ENCODE measurements around the gene DGKZ. TPM values are rescaled to one million over a fixed set of nuclear protein-coding genes. Genes with fewer than 3 reads are reported as not detected.
A peak's percentile ranks its signal among the peaks of the same experiment; 100 is the strongest.

DGKZ gene
- polyA plus RNA-seq, 2 of the 4 experiments (the other 2 are of a cell fraction) = 12.8 to 28.4 TPM

- Histone ChIP-seq H3K4me1 (peaks cover 11% of the 10 kb centered on the region), H3K4me3 (no peak overlapping the region), H3K4me2 (peak overlapping the region; percentile 31; the same call in 2 of the 3 replicates), H3K9me3 (no peaks in the 10 kb centered on the region), H3K27ac (no peak overlapping the region)
- DNase-seq (ENCODE audit: low read depth in 1 of 2, low spot score in 1 of 2) = no peak
- ChIA-PET POLR2A (no interaction called here), CTCF (interaction anchor here (0.7 to 2.2 kb wide), 32 partner anchors 9 to 438 kb away, joined by 3 to 17 read pairs (median 4); partner anchors contain the start of gene CHRM4)
- FAIRE-seq = no peak
- no peak for ATAC-seq
- 60% methylated on average over 7 of the region's 7 CpGs for WGBS (ENCODE audit: missing lambda C conversion rate)
- TF ChIP-seq NPAS2 (CRISPR knock-in tag; IDR thresholded peaks at IDR 0.05; ENCODE audit: borderline replicate concordance) = no peak
- no peak for TF ChIP-seq REST (IDR thresholded peaks at IDR 0.05)
- no peak for TF ChIP-seq RFX5 (IDR thresholded peaks at IDR 0.05)
- no peak for TF ChIP-seq CHD4 (IDR thresholded peaks at IDR 0.05; ENCODE audit: borderline replicate concordance)
- TF ChIP-seq USF2 (IDR thresholded peaks at IDR 0.05) = no peak
- TF ChIP-seq, protein P1, sequence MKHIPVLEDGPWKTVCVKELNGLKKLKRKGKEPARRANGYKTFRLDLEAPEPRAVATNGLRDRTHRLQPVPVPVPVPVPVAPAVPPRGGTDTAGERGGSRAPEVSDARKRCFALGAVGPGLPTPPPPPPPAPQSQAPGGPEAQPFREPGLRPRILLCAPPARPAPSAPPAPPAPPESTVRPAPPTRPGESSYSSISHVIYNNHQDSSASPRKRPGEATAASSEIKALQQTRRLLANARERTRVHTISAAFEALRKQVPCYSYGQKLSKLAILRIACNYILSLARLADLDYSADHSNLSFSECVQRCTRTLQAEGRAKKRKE (CRISPR knock-in tag; IDR thresholded peaks at IDR 0.05; ENCODE audit: low read depth) = no peak
- no peak for TF ChIP-seq HEYL (CRISPR knock-in tag; IDR thresholded peaks at IDR 0.05)
- no peak for TF ChIP-seq RARB (CRISPR knock-in tag; IDR thresholded peaks at IDR 0.05)
- no peak for TF ChIP-seq ZNF302 (CRISPR knock-in tag; IDR thresholded peaks at IDR 0.05)
- TF ChIP-seq, protein P2, sequence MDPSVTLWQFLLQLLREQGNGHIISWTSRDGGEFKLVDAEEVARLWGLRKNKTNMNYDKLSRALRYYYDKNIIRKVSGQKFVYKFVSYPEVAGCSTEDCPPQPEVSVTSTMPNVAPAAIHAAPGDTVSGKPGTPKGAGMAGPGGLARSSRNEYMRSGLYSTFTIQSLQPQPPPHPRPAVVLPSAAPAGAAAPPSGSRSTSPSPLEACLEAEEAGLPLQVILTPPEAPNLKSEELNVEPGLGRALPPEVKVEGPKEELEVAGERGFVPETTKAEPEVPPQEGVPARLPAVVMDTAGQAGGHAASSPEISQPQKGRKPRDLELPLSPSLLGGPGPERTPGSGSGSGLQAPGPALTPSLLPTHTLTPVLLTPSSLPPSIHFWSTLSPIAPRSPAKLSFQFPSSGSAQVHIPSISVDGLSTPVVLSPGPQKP (IDR thresholded peaks at IDR 0.05; ENCODE audit: low read depth, low read length) = no peak
- TF ChIP-seq GATA3 (IDR thresholded peaks at IDR 0.05; ENCODE audit: borderline replicate concordance) = no peak
- no peak for TF ChIP-seq CBX8 (IDR thresholded peaks at IDR 0.05)
- no peak for TF ChIP-seq FOSL2 (IDR thresholded peaks at IDR 0.05)
- no peak for TF ChIP-seq FOSL2 (CRISPR knock-in tag; IDR thresholded peaks at IDR 0.05)
- no peak for TF ChIP-seq RNF2 (IDR thresholded peaks at IDR 0.05; ENCODE audit: borderline replicate concordance, low read depth)
- no peak for TF ChIP-seq SMC3 (IDR thresholded peaks at IDR 0.05)
- TF ChIP-seq, protein P3, sequence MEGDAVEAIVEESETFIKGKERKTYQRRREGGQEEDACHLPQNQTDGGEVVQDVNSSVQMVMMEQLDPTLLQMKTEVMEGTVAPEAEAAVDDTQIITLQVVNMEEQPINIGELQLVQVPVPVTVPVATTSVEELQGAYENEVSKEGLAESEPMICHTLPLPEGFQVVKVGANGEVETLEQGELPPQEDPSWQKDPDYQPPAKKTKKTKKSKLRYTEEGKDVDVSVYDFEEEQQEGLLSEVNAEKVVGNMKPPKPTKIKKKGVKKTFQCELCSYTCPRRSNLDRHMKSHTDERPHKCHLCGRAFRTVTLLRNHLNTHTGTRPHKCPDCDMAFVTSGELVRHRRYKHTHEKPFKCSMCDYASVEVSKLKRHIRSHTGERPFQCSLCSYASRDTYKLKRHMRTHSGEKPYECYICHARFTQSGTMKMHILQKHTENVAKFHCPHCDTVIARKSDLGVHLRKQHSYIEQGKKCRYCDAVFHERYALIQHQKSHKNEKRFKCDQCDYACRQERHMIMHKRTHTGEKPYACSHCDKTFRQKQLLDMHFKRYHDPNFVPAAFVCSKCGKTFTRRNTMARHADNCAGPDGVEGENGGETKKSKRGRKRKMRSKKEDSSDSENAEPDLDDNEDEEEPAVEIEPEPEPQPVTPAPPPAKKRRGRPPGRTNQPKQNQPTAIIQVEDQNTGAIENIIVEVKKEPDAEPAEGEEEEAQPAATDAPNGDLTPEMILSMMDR (IDR thresholded peaks at IDR 0.05) = no peak; the same call in 2 of the 3 replicates
- no peak for TF ChIP-seq PHF8 (IDR thresholded peaks at IDR 0.05; ENCODE audit: borderline replicate concordance, low read depth)
- TF ChIP-seq JUNB (IDR thresholded peaks at IDR 0.05) = no peak
- TF ChIP-seq EHMT2 (IDR thresholded peaks at IDR 0.05; ENCODE audit: low read depth) = no peak
Measured at GRCh38 chr11:46383404-46383758, 36.1 kb downstream of the DGKZ start.
